T-helper 2 cell treated with Interferon-gamma antibody and Interleukin-4, amounts not matched to agents 5 μg/mL and 100 μg/mL, for 36 hours (primary cell): ENCODE data around the gene RNF11.

ENCODE experiments used
- DNase-seq: peaks from one replicate; pipeline ENCODE4 v3.0.0; 2021; ENCODE audit warnings: low spot score
- H3K27ac Mint-ChIP-seq: one replicate; pipeline ENCODE4 v1.8.0; 2021; ENCODE audit warnings: mild to moderate bottlenecking, mixed read lengths
- H3K27me3 Mint-ChIP-seq: one replicate; pipeline ENCODE4 v1.8.0; 2021; ENCODE audit warnings: low read depth, mixed read lengths
- H3K36me3 Mint-ChIP-seq: one replicate; pipeline ENCODE4 v1.8.0; 2021; ENCODE audit warnings: low read depth, mixed read lengths
- H3K4me1 Mint-ChIP-seq: one replicate; pipeline ENCODE4 v1.8.0; 2021; ENCODE audit warnings: low read depth, mixed read lengths
- H3K4me3 Mint-ChIP-seq: one replicate; pipeline ENCODE4 v1.8.0; 2022; ENCODE audit warnings: mild to moderate bottlenecking, moderate library complexity, mixed read lengths
- H3K9me3 Mint-ChIP-seq: one replicate; pipeline ENCODE4 v1.8.0; 2021; ENCODE audit warnings: mixed read lengths

The RNF11 gene, protein sequence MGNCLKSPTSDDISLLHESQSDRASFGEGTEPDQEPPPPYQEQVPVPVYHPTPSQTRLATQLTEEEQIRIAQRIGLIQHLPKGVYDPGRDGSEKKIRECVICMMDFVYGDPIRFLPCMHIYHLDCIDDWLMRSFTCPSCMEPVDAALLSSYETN

DNA sequence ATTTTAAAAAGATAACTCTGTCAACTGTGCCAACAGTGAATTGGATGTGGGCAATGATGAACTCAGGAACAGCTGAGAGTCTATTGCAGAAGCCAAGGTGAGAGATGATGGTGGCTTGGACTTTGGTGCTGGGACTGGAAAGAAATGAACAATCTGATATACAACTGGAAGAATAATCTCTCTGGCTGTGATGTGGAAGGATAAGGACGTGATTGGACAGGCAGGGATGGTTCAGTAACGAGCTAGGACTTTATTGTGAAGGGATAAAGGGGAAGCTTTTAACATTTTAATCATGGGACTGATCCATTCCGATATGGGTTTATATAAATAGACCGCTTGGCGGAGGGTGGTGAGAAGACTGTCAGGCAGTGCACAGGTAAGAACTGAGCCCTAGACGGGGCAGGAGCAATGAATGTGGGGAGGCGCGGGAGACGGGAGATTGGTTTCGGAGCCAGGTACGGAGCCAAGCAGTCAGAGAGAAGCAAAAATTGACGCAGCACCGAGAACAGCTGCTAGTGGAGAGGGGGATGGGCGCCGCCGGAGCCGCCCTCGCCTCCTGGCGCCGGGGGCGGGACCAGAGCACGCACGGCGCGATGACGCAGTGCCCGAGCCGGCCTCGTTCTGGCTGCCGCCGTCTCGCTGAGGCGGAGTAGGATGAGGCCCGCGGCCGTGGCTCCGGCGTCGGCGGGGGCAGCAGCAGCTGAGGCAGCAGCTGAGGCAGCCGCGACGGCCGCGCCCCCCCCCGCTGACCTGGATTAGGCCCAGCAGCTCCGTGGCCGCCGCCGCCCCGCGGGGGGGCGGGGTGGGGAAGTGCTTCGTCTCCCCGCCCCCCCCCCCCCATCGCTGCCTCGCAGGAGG lies at the start of gene RNF11:
TSS of gene RNF11 (plus strand) at position 601 of the 858 bp plus-strand sequence. CDS start 484 bp downstream, outside the sequence.
- H3K27ac Mint-ChIP-seq: peak within 1 kb of the TSS; percentile 91
- no peaks in the 10 kb centered on the region for H3K27me3 Mint-ChIP-seq
- H3K9me3 Mint-ChIP-seq: no peaks in the 10 kb centered on the region
- peaks cover 6% of the 10 kb centered on the region for H3K36me3 Mint-ChIP-seq
- peaks cover 31% of the 10 kb centered on the region for H3K4me1 Mint-ChIP-seq
- DNase-seq: peak; percentile 93
- peak within 1 kb of the TSS; percentile 97 for H3K4me3 Mint-ChIP-seq

DNA sequence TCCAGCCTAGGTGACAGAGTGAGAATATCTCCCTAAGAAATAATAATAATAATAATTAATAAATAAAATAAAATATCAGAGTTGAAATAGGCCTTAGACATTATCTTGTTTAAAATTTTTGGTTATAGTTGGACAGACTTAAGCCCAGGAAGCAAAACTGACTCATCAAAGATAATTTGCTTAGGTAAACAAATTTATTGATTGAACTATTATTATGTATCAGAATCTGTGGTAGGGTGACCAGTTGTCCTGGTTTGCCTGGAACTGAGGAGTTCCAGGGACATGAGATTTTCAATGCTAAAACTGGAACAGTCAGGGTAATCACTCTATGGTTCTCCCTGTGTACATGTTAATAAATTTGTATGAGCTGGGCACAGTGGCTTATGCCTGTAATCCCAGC lies 47.8 kb upstream of the RNF11 start:
- DNase-seq: no peak
- H3K4me3 Mint-ChIP-seq: no peak overlapping the region
- no peak overlapping the region for H3K27ac Mint-ChIP-seq
- no peaks in the 10 kb centered on the region for H3K36me3 Mint-ChIP-seq
- no peaks in the 10 kb centered on the region for H3K4me1 Mint-ChIP-seq
- peaks cover 10% of the 10 kb centered on the region for H3K27me3 Mint-ChIP-seq
- no peaks in the 10 kb centered on the region for H3K9me3 Mint-ChIP-seq

DNA sequence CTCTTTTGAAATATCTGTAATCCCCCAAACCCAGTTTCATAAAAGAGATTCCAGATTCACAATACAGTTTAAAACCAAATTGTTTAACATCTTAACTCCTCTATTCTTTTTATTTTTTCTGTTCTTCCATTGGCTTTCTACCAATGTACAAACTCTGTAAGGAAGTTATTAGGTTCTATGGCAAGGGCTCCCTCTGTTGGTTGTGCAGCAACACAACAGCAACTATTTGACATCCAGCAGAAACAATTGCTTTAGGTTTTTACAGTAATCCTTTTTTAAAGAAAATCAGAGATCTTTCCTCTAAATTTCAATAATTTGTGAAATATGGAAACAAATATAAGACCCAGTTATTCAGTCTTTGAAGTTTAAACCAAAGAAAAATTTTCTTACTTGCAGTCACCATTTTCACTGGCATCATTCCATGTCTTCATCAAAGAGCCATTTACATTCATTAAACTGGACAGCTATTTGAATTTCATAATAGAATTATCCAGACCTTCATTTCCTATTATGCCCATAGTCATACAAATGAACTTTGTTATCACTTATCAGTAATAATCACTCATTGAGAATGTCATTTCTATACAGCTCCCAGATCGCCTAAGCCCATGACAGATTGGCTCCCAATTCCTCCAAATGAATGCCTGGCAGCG lies 46.5 kb upstream of the RNF11 start:
- Mint-ChIP-seq H3K9me3 (no peaks in the 10 kb centered on the region), H3K27ac (no peak overlapping the region), H3K4me3 (no peak overlapping the region), H3K27me3 (peaks cover 7% of the 10 kb centered on the region), H3K36me3 (no peaks in the 10 kb centered on the region), H3K4me1 (no peaks in the 10 kb centered on the region)
- no peak for DNase-seq

DNA sequence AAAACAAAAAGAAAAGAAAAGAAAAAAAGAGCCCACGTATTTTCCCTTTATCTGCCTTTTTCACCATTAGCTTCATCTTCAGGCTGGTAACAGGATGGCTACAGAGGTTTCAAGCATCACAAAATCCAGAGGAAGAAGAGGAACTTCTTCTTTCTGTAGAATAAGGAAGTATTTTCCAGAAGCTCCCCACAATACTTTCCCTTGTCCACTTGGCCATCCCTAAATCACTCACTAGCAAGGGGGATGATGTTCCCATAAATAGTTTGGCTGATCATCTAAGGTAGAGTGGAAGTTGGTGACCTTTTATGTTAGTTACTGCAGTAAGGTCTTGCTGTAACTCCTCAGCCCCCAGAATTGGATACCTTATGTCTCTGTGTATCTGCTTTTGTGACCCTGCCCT lies 45.1 kb upstream of the RNF11 start:
- H3K9me3 Mint-ChIP-seq: no peaks in the 10 kb centered on the region
- peaks cover 4% of the 10 kb centered on the region for H3K27me3 Mint-ChIP-seq
- no peak overlapping the region for H3K27ac Mint-ChIP-seq
- no peaks in the 10 kb centered on the region for H3K36me3 Mint-ChIP-seq
- no peak overlapping the region for H3K4me3 Mint-ChIP-seq
- DNase-seq: no peak
- no peaks in the 10 kb centered on the region for H3K4me1 Mint-ChIP-seq

DNA sequence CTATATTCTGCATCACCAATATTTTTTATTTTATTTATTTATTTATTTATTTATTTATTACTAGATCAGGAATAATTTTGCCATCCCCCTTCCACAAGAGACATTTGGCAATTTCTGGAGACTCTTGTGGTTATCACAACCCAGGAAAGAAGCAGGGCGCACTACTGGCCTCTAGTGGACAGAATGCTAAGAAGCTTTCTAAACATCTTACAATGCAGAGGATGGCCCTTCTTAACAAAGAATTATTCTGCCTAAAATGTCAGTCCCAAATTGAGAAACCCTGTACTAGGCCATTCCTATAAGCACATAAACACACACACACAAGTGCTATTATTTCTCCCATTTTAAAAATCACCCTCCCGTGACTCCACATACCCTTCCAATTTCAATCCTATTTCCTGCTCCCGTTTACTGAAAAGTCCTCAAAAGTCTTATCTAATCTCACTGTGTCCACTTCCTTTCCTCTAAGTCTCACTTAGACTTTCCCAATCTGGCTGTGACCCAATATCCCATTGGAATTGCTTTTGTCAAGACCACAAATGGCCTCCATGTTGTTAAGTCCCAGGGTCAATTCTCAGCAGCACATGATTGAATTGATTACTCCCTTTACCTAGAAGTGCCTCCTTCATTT lies 43.7 kb upstream of the RNF11 start:
- H3K27me3 Mint-ChIP-seq: peaks cover 4% of the 10 kb centered on the region
- no peaks in the 10 kb centered on the region for H3K4me1 Mint-ChIP-seq
- H3K36me3 Mint-ChIP-seq: no peaks in the 10 kb centered on the region
- peak; percentile 31 for DNase-seq
- no peaks in the 10 kb centered on the region for H3K9me3 Mint-ChIP-seq
- H3K27ac Mint-ChIP-seq: no peak overlapping the region
- H3K4me3 Mint-ChIP-seq: no peak overlapping the region

DNA sequence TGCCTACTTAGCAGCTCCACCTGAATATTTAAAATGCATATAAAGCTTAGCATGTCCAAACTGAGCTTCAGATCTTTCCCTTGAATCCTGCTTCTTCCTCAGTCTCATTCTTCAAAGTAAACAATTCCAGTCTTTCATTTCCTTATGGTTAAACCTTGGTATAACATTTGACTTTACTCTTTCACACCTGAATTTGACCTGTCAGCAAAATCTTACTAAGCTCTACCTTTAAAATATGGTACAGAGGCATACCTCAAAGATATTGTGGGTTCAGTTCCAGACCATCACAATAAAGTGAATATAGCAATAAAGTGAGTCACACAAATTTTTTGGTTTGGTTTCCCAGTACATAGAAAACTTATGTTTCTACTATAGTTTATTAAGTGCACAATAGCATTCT lies 42.5 kb upstream of the RNF11 start:
- Mint-ChIP-seq H3K4me3 (no peak overlapping the region), H3K36me3 (no peaks in the 10 kb centered on the region), H3K27ac (no peak overlapping the region), H3K4me1 (peaks cover 4% of the 10 kb centered on the region), H3K27me3 (peaks cover 4% of the 10 kb centered on the region), H3K9me3 (no peaks in the 10 kb centered on the region)
- no peak for DNase-seq

DNA sequence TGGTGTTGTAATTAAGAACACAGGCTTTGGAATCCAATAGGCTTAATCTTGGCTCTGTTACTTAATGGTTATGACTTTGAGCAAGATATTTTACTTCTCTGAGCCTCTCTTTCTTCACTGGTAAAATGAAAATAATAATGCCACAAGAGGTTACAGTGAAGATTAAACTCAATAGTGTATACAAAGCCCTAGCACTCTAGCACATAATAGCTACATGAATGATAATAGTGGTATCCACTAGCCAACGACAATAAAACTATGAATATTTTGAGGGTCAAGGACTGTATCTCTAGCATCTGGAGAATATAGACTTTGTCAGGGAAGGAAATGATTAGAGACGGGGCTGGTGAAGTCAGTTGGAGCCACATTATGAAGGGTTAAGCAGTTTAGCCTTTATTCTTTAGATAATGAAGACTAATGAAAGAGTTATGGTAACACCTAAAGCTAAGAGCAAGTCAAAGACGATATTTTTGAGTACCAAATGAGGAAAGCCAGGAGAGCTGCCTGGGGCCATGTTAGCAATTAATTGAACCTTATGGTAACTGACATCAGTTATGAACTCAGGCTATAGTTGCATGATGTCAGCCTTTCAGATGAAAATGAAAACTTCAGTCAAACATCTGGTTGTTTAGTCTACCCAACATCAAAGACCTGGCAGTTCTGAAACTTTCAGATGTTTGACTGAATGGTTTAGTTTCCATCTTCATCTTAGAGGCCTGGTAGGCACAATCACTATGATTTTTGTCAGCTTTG lies 32.8 kb upstream of the RNF11 start:
- DNase-seq: peak; percentile 5
- Mint-ChIP-seq H3K27me3 (no peaks in the 10 kb centered on the region), H3K27ac (peak overlapping the region; percentile 68), H3K4me1 (peaks cover 17% of the 10 kb centered on the region), H3K9me3 (no peaks in the 10 kb centered on the region), H3K36me3 (no peaks in the 10 kb centered on the region), H3K4me3 (no peak overlapping the region)

DNA sequence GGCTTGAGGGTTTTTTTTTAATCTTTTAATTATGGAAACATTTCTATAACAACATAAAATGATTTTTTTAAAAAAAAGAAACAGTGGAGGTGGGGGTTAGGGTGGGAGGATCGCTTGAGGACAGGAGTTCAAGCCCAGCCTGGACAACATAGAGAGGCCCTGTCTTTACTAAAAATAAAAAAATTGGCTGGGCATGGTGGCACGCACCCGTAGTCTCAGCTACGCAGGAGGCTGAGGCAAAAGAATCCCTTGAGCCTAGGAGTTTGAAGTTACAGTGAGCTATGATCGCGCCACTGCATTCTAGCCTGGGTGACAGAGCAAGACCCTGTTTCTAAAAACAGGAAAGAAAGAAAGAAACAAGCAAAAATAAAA lies 32.2 kb upstream of the RNF11 start:
- Mint-ChIP-seq H3K9me3 (no peaks in the 10 kb centered on the region), H3K27ac (peak overlapping the region; percentile 68), H3K4me1 (peaks cover 15% of the 10 kb centered on the region), H3K4me3 (no peak overlapping the region), H3K27me3 (no peaks in the 10 kb centered on the region), H3K36me3 (no peaks in the 10 kb centered on the region)
- DNase-seq: no peak

DNA sequence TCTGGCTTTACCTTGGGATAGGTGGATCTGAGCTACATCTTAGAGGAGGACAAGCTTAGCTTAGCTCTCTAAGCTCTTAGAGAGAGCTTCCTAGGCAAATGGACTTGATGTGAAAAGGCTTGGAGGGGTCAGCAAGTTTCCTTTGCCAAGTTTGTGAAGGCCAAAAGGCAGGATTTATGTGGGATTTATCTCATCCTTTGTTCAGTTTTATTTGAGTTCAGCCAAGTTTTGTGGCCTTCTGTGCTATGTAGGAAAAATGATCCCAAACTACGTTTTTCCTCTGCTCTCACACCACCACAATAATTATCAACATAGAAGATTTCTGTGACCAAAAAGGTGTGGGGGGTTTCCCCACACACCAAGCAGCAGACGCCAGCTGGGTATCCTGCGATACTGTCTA lies 26.0 kb upstream of the RNF11 start:
- no peak for DNase-seq
- no peak overlapping the region for H3K4me3 Mint-ChIP-seq
- no peak overlapping the region for H3K27ac Mint-ChIP-seq
- no peaks in the 10 kb centered on the region for H3K36me3 Mint-ChIP-seq
- peaks cover 15% of the 10 kb centered on the region for H3K4me1 Mint-ChIP-seq
- H3K9me3 Mint-ChIP-seq: no peaks in the 10 kb centered on the region
- no peaks in the 10 kb centered on the region for H3K27me3 Mint-ChIP-seq

DNA sequence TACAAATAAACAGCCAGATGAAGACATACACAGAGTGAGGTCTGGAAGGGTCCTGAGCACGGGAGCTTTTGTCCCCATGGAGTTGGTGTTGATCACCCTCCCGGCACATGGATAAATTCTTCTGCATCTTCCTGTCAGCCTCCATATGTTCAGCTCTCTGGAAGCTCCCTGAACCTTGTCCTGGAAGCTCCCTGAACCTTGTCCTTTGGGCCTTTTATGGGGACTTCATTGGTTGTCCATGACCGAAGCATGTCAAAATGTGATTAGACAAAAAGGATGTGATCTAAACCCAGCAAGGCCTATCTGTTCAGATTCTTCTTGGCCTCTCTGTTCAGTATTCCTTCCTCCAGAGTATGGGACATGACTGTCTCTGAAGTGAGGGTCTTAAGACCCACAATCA lies 25.4 kb upstream of the RNF11 start:
- Mint-ChIP-seq H3K27me3 (no peaks in the 10 kb centered on the region), H3K4me3 (no peak overlapping the region), H3K36me3 (no peaks in the 10 kb centered on the region), H3K4me1 (peaks cover 22% of the 10 kb centered on the region), H3K9me3 (no peaks in the 10 kb centered on the region), H3K27ac (no peak overlapping the region)
- no peak for DNase-seq

DNA sequence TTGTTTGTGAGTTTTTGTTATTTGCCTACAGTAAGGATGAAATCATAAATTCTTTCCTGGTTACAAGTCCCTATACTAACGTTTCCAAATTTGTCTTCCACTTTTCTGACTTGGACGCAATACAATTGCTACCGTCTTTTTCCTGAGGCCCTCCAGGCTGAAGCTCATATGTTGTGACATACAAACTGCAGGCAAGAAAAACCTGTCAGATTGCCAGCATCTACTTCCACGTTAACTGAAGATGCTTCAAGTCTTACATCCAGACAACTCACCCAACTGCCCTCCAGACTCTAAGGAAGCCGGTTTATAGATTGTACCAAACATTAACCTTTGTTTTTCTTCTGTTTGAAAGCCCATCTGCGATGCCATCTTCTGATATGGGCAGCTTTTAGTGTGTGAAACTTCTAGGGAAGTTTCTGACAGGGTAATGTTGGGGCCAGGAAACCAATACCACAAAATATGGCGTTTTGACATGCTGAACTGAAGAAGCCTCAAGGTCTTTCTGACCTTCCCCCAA lies 21.4 kb upstream of the RNF11 start:
- Mint-ChIP-seq H3K4me1 (peaks cover 33% of the 10 kb centered on the region), H3K27ac (peak overlapping the region; percentile 78), H3K27me3 (no peaks in the 10 kb centered on the region), H3K36me3 (no peaks in the 10 kb centered on the region), H3K9me3 (no peaks in the 10 kb centered on the region), H3K4me3 (peak overlapping the region; percentile 60)
- peak; percentile 73 for DNase-seq

DNA sequence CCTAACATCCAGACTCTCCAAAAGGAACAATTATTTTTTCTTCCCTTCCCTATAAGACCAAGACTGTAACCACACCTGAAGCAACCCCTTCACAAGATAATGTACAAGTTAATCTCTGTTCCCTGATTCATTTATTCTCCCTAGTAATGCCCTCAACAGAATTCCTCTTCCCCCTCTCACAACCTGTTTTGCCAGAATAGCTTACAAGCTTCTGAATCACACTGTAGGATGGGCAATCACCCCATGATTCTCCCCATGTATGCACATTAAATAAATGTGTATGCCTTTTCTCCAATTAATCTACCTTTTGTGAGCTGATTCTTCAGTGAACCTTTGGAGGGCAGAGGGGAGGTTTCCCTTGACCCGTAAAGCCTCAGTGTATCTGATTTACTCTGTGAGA lies 20.9 kb upstream of the RNF11 start:
- peak overlapping the region; percentile 78 for H3K27ac Mint-ChIP-seq
- H3K4me1 Mint-ChIP-seq: peaks cover 35% of the 10 kb centered on the region
- H3K4me3 Mint-ChIP-seq: peak overlapping the region; percentile 60
- no peak for DNase-seq
- no peaks in the 10 kb centered on the region for H3K9me3 Mint-ChIP-seq
- H3K36me3 Mint-ChIP-seq: no peaks in the 10 kb centered on the region
- no peaks in the 10 kb centered on the region for H3K27me3 Mint-ChIP-seq

DNA sequence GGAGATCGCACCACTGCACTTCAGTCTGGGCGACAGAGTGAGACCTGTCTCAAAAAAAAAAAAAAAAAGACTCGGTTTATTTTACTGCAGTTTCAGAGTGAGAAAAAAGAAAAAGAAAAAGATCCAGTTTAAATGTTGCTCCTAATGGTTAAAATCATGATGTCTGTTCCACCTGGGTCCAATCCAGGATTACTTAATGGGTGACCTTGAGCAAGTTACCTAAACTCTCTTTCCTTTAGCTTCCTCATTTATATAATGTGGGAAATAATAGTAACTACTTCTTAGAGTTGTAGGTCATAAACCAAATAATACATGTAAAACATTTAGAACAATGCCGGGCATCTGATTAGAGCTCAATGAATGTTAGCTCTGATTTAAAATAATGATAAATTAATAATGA lies 19.4 kb upstream of the RNF11 start:
- DNase-seq: no peak
- Mint-ChIP-seq H3K4me1 (peaks cover 47% of the 10 kb centered on the region), H3K4me3 (no peak overlapping the region), H3K9me3 (peaks cover 5% of the 10 kb centered on the region), H3K27ac (no peak overlapping the region), H3K27me3 (no peaks in the 10 kb centered on the region), H3K36me3 (peaks cover 4% of the 10 kb centered on the region)
